Fibroblast of upper back skin (primary cell): ENCODE data around the gene GDAP2.

Experiments used
- DNase-seq: peaks from one replicate; pipeline ENCODE4 v3.0.0-alpha.2; 2013

GDAP2 gene

GRCh38 chr1:117838911-117839310 lies 90.5 kb downstream of the GDAP2 start:
- peak; percentile 78 for DNase-seq

- no peak for DNase-seq
Measured at GRCh38 chr1:117836069-117836468, 93.4 kb downstream of the GDAP2 start.

- DNase-seq: no peak
Measured at GRCh38 chr1:117834416-117834815, 95.0 kb downstream of the GDAP2 start.

- DNase-seq: no peak
Measured at GRCh38 chr1:117832453-117832852, 97.0 kb downstream of the GDAP2 start.

GRCh38 chr1:117830222-117830621 lies 99.2 kb downstream of the GDAP2 start:
- no peak for DNase-seq

GRCh38 chr1:117828201-117828600 lies 101.2 kb downstream of the GDAP2 start:
- DNase-seq: peak; percentile 47

GRCh38 chr1:117826540-117827078 lies 102.8 kb downstream of the GDAP2 start:
- peak; percentile 92 for DNase-seq

- DNase-seq: no peak
Measured at GRCh38 chr1:117826119-117826518, 103.3 kb downstream of the GDAP2 start.

GRCh38 chr1:117825414-117825813 lies 104.0 kb downstream of the GDAP2 start:
- DNase-seq: no peak

GRCh38 chr1:117824616-117825015 lies 104.8 kb downstream of the GDAP2 start:
- DNase-seq: peak; percentile 55

GRCh38 chr1:117821774-117822482 lies 107.5 kb downstream of the GDAP2 start:
- DNase-seq: peak; percentile 95

GRCh38 chr1:117821382-117821755 lies 108.1 kb downstream of the GDAP2 start:
- DNase-seq: no peak

- DNase-seq: peak; percentile 48
Measured at GRCh38 chr1:117820694-117821381, 108.6 kb downstream of the GDAP2 start.

GRCh38 chr1:117820096-117820495 lies 109.3 kb downstream of the GDAP2 start:
- DNase-seq: no peak

GRCh38 chr1:117819301-117819700 lies 110.1 kb downstream of the GDAP2 start:
- no peak for DNase-seq

- no peak for DNase-seq
Measured at GRCh38 chr1:117818456-117818855, 111.0 kb downstream of the GDAP2 start.

- no peak for DNase-seq
Measured at GRCh38 chr1:117817629-117818028, 111.8 kb downstream of the GDAP2 start.

GRCh38 chr1:117815926-117816325 lies 113.5 kb downstream of the GDAP2 start:
- DNase-seq: no peak

- peak; percentile 83 for DNase-seq
Measured at GRCh38 chr1:117814856-117815797, 114.3 kb downstream of the GDAP2 start.
